ENCODE measurements around the gene R3HDM1.

DNA sequence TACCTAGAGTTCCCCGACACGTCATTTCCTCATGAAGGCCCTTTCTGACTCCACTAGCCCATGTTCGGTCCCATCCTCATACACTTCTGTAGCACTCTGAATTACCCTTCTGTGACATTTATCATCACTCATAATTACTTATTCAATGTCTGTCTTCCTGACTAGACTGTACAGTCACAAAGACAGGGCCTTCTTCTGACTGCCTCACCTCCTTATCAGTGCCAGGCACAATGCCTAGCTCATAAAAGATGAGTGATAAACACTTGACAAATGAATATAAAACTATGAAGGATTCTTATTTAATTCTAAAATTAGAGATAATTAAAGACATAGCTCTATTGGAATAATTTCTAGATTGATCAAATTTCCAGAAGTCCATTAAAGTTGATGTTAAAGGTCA lies 208.9 kb downstream of the R3HDM1 start:
- TF ChIP-seq YY1 (IDR thresholded peaks at IDR 0.05; ENCODE audit: insufficient read depth, insufficient read length) (no peak), SUZ12 (IDR thresholded peaks at IDR 0.05; ENCODE audit: extremely low read depth, insufficient read depth, insufficient read length) (no peak)

Measured in NT2/D1 (cell line).